Mucosa of descending colon (tissue), 3 donors: ENCODE measurements around the gene SCGN. TPM values are rescaled to one million over a fixed set of nuclear protein-coding genes. Genes with fewer than 3 reads are reported as not detected.

ENCODE experiments used
- ATAC-seq: fragments of 200-7000 bp; cut with Tn5 transposase; one replicate; pipeline ENCODE4 v1.9.1; 2020; ENCODE audit warnings: mild to moderate bottlenecking, moderate library complexity
- DNase-seq, 3 donors: peaks; one replicate each; pipeline ENCODE4 v3.0.0-alpha.2; 2020
- H3K36me3 ChIP-seq: fragments of 200-600 bp; one replicate; pipeline ENCODE4 v1.8.0; 2021; ENCODE audit warnings: low read depth, mild to moderate bottlenecking
- H3K4me1 ChIP-seq: fragments of 200-600 bp; one replicate; pipeline ENCODE4 v1.8.0; 2021; ENCODE audit warnings: low read depth, mild to moderate bottlenecking
- H3K4me3 ChIP-seq: fragments of 200-600 bp; one replicate; pipeline ENCODE4 v1.8.0; 2021; ENCODE audit warnings: mild to moderate bottlenecking
- H3K9me3 ChIP-seq: fragments of 200-600 bp; one replicate; pipeline ENCODE4 v1.8.0; 2021; ENCODE audit warnings: mild to moderate bottlenecking
- CTCF ChIP-seq: fragments of 200-600 bp; IDR thresholded peaks from one replicate; pipeline ENCODE4 v1.8.0; 2022; ENCODE audit warnings: antibody characterized with exemption, mild to moderate bottlenecking
- intact Hi-C, 2 donors: fragments of 100-400 bp; cut with DNase I in 1 of 2; cut with micrococcal nuclease in 1 of 2; formaldehyde crosslinking; loops; one replicate each; pipeline versions ENCODE4 v1.11.0 to v1.11.1; 2022; cut with DNase I, micrococcal nuclease
- total RNA-seq, 3 donors: library from RNA; stranded (reverse); fragmentation: NEBNext Ultra II Directional in 2 of 3; extraction: Animal tissue kit (Norgen Biotek cat#: 25700) in 2 of 3; gene quantifications; one replicate each; pipeline versions ENCODE4 v1.2.1 to v1.2.4, GENCODE V29; 2021 to 2023
- donor health status: DM: no; HTN: no; CAD: no; lungs with moderate emphysema.
- donor health status: DM: no; HTN: no; CAD: no.
- donor health status: DM: no; HTN: yes; CAD: no.

Gene SCGN
- total RNA-seq, 3 donors from 2014 or later = 6.4 to 18.5 (median 7.4) TPM

- H3K4me3 ChIP-seq = no peak overlapping the region
- TF ChIP-seq CTCF = no peak
- no peaks in the 10 kb centered on the region for H3K36me3 ChIP-seq
- ATAC-seq (no peak), DNase-seq (no peak)
- H3K9me3 ChIP-seq = no peaks in the 10 kb centered on the region
- H3K4me1 ChIP-seq = no peaks in the 10 kb centered on the region
- intact Hi-C loops = no loop called here
Measured at GRCh38 chr6:25710287-25710686, 58.3 kb downstream of the SCGN start.

GRCh38 chr6:25713824-25714223 is 61.8 kb downstream of the SCGN start:
- TF ChIP-seq CTCF = no peak
- H3K4me3 ChIP-seq = no peak overlapping the region
- no peaks in the 10 kb centered on the region for H3K4me1 ChIP-seq
- ATAC-seq = no peak
- no peak for DNase-seq
- intact Hi-C loops = no loop called here
- no peaks in the 10 kb centered on the region for H3K36me3 ChIP-seq
- H3K9me3 ChIP-seq = no peaks in the 10 kb centered on the region

- H3K4me3 ChIP-seq = no peak overlapping the region
- DNase-seq = no peak
- no peaks in the 10 kb centered on the region for H3K36me3 ChIP-seq
- ATAC-seq = no peak
- intact Hi-C loops = no loop called here
- no peaks in the 10 kb centered on the region for H3K4me1 ChIP-seq
- no peaks in the 10 kb centered on the region for H3K9me3 ChIP-seq
- TF ChIP-seq CTCF = no peak
Measured at GRCh38 chr6:25714765-25715164, 62.8 kb downstream of the SCGN start.

GRCh38 chr6:25715794-25716193 is 63.8 kb downstream of the SCGN start:
- no peaks in the 10 kb centered on the region for H3K4me1 ChIP-seq
- H3K4me3 ChIP-seq = no peak overlapping the region
- no peak for TF ChIP-seq CTCF
- no peaks in the 10 kb centered on the region for H3K9me3 ChIP-seq
- H3K36me3 ChIP-seq = no peaks in the 10 kb centered on the region
- intact Hi-C loops = no loop called here
- ATAC-seq = no peak
- DNase-seq = no peak

GRCh38 chr6:25717866-25718740 is 66.1 kb downstream of the SCGN start:
- no peaks in the 10 kb centered on the region for H3K4me1 ChIP-seq
- no peak overlapping the region for H3K4me3 ChIP-seq
- peak; percentile 20 for TF ChIP-seq CTCF
- H3K9me3 ChIP-seq = no peaks in the 10 kb centered on the region
- H3K36me3 ChIP-seq = no peaks in the 10 kb centered on the region
- intact Hi-C loops = no loop called here
- DNase-seq (peak in 1 of 3 donors; percentile 54), ATAC-seq (no peak)
